K562 (cell line): ENCODE results near the gene HS3ST2. TPM values are rescaled to one million over a fixed set of nuclear protein-coding genes. Genes with fewer than 3 reads are reported as not detected.

Source experiments
- ATF4 ChIP-seq: fragments of 450-650 bp; formaldehyde crosslinking; IDR thresholded peaks from 2 replicates; pipeline ENCODE4 v1.4.0; 2022; ENCODE audit warnings: mild to moderate bottlenecking, moderate library complexity
- ATF7 ChIP-seq: fragments of 450-650 bp; IDR thresholded peaks from 2 replicates; pipeline ENCODE4 v1.7.1; 2014; ENCODE audit warnings: mild to moderate bottlenecking, moderate library complexity
- BRD4 ChIP-seq: fragments of 200-600 bp; sonication (generic); IDR thresholded peaks from 2 replicates; pipeline ENCODE4 v1.6.1; 2017; ENCODE audit warnings: inconsistent platforms
- CBX1 ChIP-seq: sonication (generic); IDR thresholded peaks from 2 replicates; pipeline ENCODE4 v1.6.1; 2016; ENCODE audit warnings: antibody characterized with exemption, low read depth, mild to moderate bottlenecking
- CBX3 ChIP-seq, 2 experiments: IDR thresholded peaks; 1 replicate in 1 of 2; 2 replicates in 1 of 2; pipeline ENCODE4 v1.6.1; 2012; ENCODE audit warnings: inconsistent platforms in 2 of 2, low read length in 2 of 2, borderline replicate concordance in 1 of 2, control low read depth in 1 of 2
- CCAR2 ChIP-seq: fragments of 200-400 bp; formaldehyde crosslinking; IDR thresholded peaks from 2 replicates; pipeline ENCODE4 v1.6.1; 2017; ENCODE audit warnings: mild to moderate bottlenecking, low read depth, low read length
- CTCF ChIP-seq, 3 experiments: IDR thresholded peaks in 2 of 3; conservative IDR thresholded peaks in 1 of 3; 2 replicates each; pipeline ENCODE4 v1.5.1; 2011 to 2012; ENCODE audit warnings: low read length in 3 of 3, mild to moderate bottlenecking in 3 of 3, control low read depth in 2 of 3, improper control_type of control experiment in 1 of 3, inconsistent platforms in 1 of 3, low read depth in 1 of 3, mixed read lengths in 1 of 3, moderate library complexity in 1 of 3; ENCODE audit not compliant: insufficient read depth in 2 of 3
- FOS ChIP-seq: IDR thresholded peaks from 3 replicates; pipeline ENCODE4 v1.6.1; 2011; ENCODE audit not compliant: insufficient read length; ENCODE audit errors: extremely low read depth
- GATAD2A ChIP-seq: fragments of 450-650 bp; IDR thresholded peaks from 2 replicates; pipeline ENCODE4 v1.6.1; 2017
- HMG20B ChIP-seq: fragments of 250-450 bp; sonication (Bioruptor Pico); IDR thresholded peaks from 2 replicates; pipeline ENCODE4 v1.5.0; 2021; ENCODE audit warnings: mild to moderate bottlenecking
- JUND ChIP-seq, 2 experiments: IDR thresholded peaks; 2 replicates in 1 of 2; 3 replicates in 1 of 2; pipeline ENCODE4 v1.6.1; 2011; ENCODE audit warnings: borderline replicate concordance in 2 of 2, low read depth in 2 of 2, low read length in 2 of 2, improper control_type of control experiment in 1 of 2, missing biosample characterization in 1 of 2, missing genetic modification characterization in 1 of 2, missing genetic modification reagents in 1 of 2
- KDM1A ChIP-seq, 2 experiments: fragments of 450-650 bp; IDR thresholded peaks; 2 replicates each; pipeline ENCODE4 v1.6.1; 2016; ENCODE audit warnings: mild to moderate bottlenecking in 2 of 2
- PCBP1 ChIP-seq: fragments of 200-400 bp; formaldehyde crosslinking; IDR thresholded peaks from 2 replicates; pipeline ENCODE4 v1.6.1; 2018; ENCODE audit warnings: mild to moderate bottlenecking, low read depth, low read length; ENCODE audit not compliant: poor library complexity, severe bottlenecking
- PHF20 ChIP-seq: fragments of 450-650 bp; IDR thresholded peaks from 2 replicates; pipeline ENCODE4 v1.6.1; 2018; ENCODE audit not compliant: partially characterized antibody
- PHF8 ChIP-seq: fragments of 200-600 bp; sonication (generic); IDR thresholded peaks from 2 replicates; pipeline ENCODE4 v1.6.1; 2012; ENCODE audit warnings: mixed run types, mild to moderate bottlenecking, inconsistent platforms, low read length, moderate library complexity, borderline replicate concordance
- PKNOX1 ChIP-seq: fragments of 450-650 bp; IDR thresholded peaks from 2 replicates; pipeline ENCODE4 v1.6.1; 2016
- RAD21 ChIP-seq, 2 experiments: fragments of 250-450 bp in 1 of 2; fragments of 450-650 bp in 1 of 2; sonication (Bioruptor Pico) in 1 of 2; formaldehyde crosslinking in 1 of 2; IDR thresholded peaks in 1 of 2; conservative IDR thresholded peaks in 1 of 2; 2 replicates each; pipeline versions ENCODE4 v1.4.0 to v1.8.0; 2020 to 2022; ENCODE audit warnings: mild to moderate bottlenecking in 2 of 2, moderate library complexity in 1 of 2
- RAD51 ChIP-seq: fragments of 450-650 bp; IDR thresholded peaks from 2 replicates; pipeline ENCODE4 v1.7.1; 2016; ENCODE audit warnings: low read depth, mild to moderate bottlenecking, borderline replicate concordance
- RBM15 ChIP-seq: fragments of 200-400 bp; formaldehyde crosslinking; IDR thresholded peaks from 2 replicates; pipeline ENCODE4 v1.6.1; 2018; ENCODE audit warnings: mild to moderate bottlenecking, low read length, moderate library complexity; ENCODE audit not compliant: insufficient read depth
- RCOR1 ChIP-seq, 2 experiments: IDR thresholded peaks; 2 replicates each; pipeline ENCODE4 v1.6.1; 2012; ENCODE audit warnings: low read depth in 2 of 2, low read length in 2 of 2, borderline replicate concordance in 1 of 2, improper control_type of control experiment in 1 of 2
- SP2 ChIP-seq: IDR thresholded peaks from 2 replicates; pipeline ENCODE4 v1.6.1; 2011; ENCODE audit warnings: mild to moderate bottlenecking, low read depth, low read length, moderate library complexity; ENCODE audit not compliant: poor library complexity, severe bottlenecking; ENCODE audit errors: extremely low read depth
- STAG1 ChIP-seq: sonication (generic); formaldehyde crosslinking; IDR thresholded peaks from 2 replicates; pipeline ENCODE4 v1.5.0; 2020; ENCODE audit warnings: missing genetic modification reagents, borderline replicate concordance
- TCF3 ChIP-seq: sonication (generic); formaldehyde crosslinking; IDR thresholded peaks from 2 replicates; pipeline ENCODE4 v1.4.0; 2020; ENCODE audit warnings: mild to moderate bottlenecking, missing genetic modification reagents
- ZNF217 ChIP-seq: sonication (generic); formaldehyde crosslinking; IDR thresholded peaks from 2 replicates; pipeline ENCODE4 v1.8.0; 2022; ENCODE audit warnings: mild to moderate bottlenecking, missing genetic modification reagents
- polyA plus RNA-seq, 8 experiments: library from polyadenylated mRNA; depleted of rRNA in 4 of 8; stranded (reverse) in 5 of 8; unstranded in 3 of 8; fragments of >200 nt; fragmentation: Nextera tagmentation in 2 of 8; fragmentation: Illumina TruSeq in 1 of 8; extraction: Ambion mirVana in 2 of 8; extraction: Trizol in 1 of 8; gene quantifications; 2 replicates each; pipeline versions ENCODE4 v1.2.1 to v1.2.3, GENCODE V29; 2011 to 2014; ENCODE audit warnings: inconsistent platforms in 1 of 8, missing spikeins in 1 of 8
- total RNA-seq, 7 experiments: library from RNA; depleted of rRNA in 6 of 7; stranded (reverse); fragments of >200 nt in 6 of 7; fragmentation: Illumina TruSeq in 2 of 7; extraction: Trizol in 2 of 7; gene quantifications; 2 replicates each; pipeline versions ENCODE4 v1.2.1 to v1.2.3, GENCODE V29; 2011 to 2021; ENCODE audit warnings: low replicate concordance in 1 of 7

The HS3ST2 gene
- total and polyA plus RNA-seq, 9 of the 15 experiments (the other 6 are each of a cell fraction or from before 2014, with no cell fraction given), result not detected

- TF ChIP-seq CBX3 (IDR thresholded peaks at IDR 0.05; ENCODE audit: borderline replicate concordance in 1 of 2, low read length in 2 of 2), result peak in 1 of 2 experiments; percentile 88; a peak in 1 of 3 replicates
- peak; percentile 66; the same call in 1 of the 2 replicates for TF ChIP-seq PKNOX1
- TF ChIP-seq CCAR2, result no peak
- peak; percentile 81 to 93 (median 92) for TF ChIP-seq CTCF (IDR thresholded peaks at IDR 0.05 in 2 of 3, conservative IDR thresholded peaks at IDR 0.05 in 1 of 3; ENCODE audit: insufficient read depth in 2 of 3, low read depth in 1 of 3, low read length in 3 of 3)
- TF ChIP-seq RAD51, result peak; percentile 73
- no peak for TF ChIP-seq SP2
- TF ChIP-seq BRD4, result no peak
- TF ChIP-seq GATAD2A, result no peak
- peak; percentile 74; the same call in 1 of the 2 replicates for TF ChIP-seq STAG1
- TF ChIP-seq PHF20, result peak; percentile 48
- peak; percentile 56; the same call in 1 of the 2 replicates for TF ChIP-seq CBX1
- TF ChIP-seq PHF8, result no peak
- no peak for TF ChIP-seq HMG20B (CRISPR knock-in tag)
- TF ChIP-seq FOS, result no peak
- TF ChIP-seq ATF4 (CRISPR knock-in tag), result no peak
- TF ChIP-seq ATF7, result peak; percentile 27; the same call in 1 of the 2 replicates
- peak; percentile 80 to 89 for TF ChIP-seq RAD21 (CRISPR knock-in tag; conservative IDR thresholded peaks at IDR 0.05 in 1 of 2, IDR thresholded peaks at IDR 0.05 in 1 of 2)
- TF ChIP-seq ZNF217 (CRISPR knock-in tag), result no peak
- TF ChIP-seq PCBP1, result no peak
- peak; percentile 48; the same call in 1 of the 2 replicates for TF ChIP-seq JUND (IDR thresholded peaks at IDR 0.05; ENCODE audit: borderline replicate concordance, low read depth, low read length)
- no peak for TF ChIP-seq JUND (tag; IDR thresholded peaks at IDR 0.05; ENCODE audit: borderline replicate concordance, low read depth, low read length)
- no peak; a peak in 2 of 4 replicates for TF ChIP-seq RCOR1 (IDR thresholded peaks at IDR 0.05; ENCODE audit: borderline replicate concordance in 1 of 2, low read depth in 2 of 2, low read length in 2 of 2)
- peak; percentile 20; the same call in 1 of the 2 replicates for TF ChIP-seq TCF3 (CRISPR knock-in tag)
- TF ChIP-seq KDM1A (IDR thresholded peaks at IDR 0.05), result peak; percentile 83 to 89
- no peak for TF ChIP-seq RBM15
These were observed 134.8 kb downstream of the HS3ST2 start (continued) for GRCh38 chr16:22948603-22949368.
